T-helper 2 cell treated with Interferon-gamma antibody and Interleukin-4, amounts not matched to agents 5 μg/mL and 100 μg/mL, for 36 hours (primary cell): Measurements from ENCODE around the gene ASAP2.

Experiments used
- DNase-seq: peaks from one replicate; pipeline ENCODE4 v3.0.0; 2021; ENCODE audit warnings: low spot score
- H3K27ac Mint-ChIP-seq: one replicate; pipeline ENCODE4 v1.8.0; 2021; ENCODE audit warnings: mild to moderate bottlenecking, mixed read lengths
- H3K27me3 Mint-ChIP-seq: one replicate; pipeline ENCODE4 v1.8.0; 2021; ENCODE audit warnings: low read depth, mixed read lengths
- H3K36me3 Mint-ChIP-seq: one replicate; pipeline ENCODE4 v1.8.0; 2021; ENCODE audit warnings: low read depth, mixed read lengths
- H3K4me1 Mint-ChIP-seq: one replicate; pipeline ENCODE4 v1.8.0; 2021; ENCODE audit warnings: low read depth, mixed read lengths
- H3K4me3 Mint-ChIP-seq: one replicate; pipeline ENCODE4 v1.8.0; 2022; ENCODE audit warnings: mild to moderate bottlenecking, moderate library complexity, mixed read lengths
- H3K9me3 Mint-ChIP-seq: one replicate; pipeline ENCODE4 v1.8.0; 2021; ENCODE audit warnings: mixed read lengths

ASAP2 gene

DNA sequence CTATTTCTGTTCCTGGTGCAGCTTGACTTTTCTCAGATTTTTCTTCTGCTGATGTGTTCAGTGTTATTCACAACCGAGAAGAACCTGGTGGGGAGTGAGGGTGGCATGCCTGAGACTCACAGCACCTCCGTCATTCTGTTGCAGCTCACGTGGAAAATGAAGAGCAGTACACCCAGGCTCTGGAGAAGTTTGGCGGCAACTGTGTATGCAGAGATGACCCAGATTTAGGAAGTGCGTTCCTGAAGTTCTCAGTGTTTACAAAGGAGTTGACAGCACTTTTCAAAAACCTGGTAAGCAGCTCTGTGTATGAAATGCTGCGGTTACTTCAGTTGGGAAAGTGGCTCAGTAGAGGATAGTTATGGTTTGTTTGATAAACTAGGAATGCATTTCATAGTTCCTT, 90.5 kb downstream of the ASAP2 start:
- DNase-seq, result no peak
- Mint-ChIP-seq H3K27me3 (no peaks in the 10 kb centered on the region), H3K36me3 (no peaks in the 10 kb centered on the region), H3K9me3 (no peaks in the 10 kb centered on the region), H3K4me3 (no peak overlapping the region), H3K4me1 (no peaks in the 10 kb centered on the region), H3K27ac (no peak overlapping the region)

DNA sequence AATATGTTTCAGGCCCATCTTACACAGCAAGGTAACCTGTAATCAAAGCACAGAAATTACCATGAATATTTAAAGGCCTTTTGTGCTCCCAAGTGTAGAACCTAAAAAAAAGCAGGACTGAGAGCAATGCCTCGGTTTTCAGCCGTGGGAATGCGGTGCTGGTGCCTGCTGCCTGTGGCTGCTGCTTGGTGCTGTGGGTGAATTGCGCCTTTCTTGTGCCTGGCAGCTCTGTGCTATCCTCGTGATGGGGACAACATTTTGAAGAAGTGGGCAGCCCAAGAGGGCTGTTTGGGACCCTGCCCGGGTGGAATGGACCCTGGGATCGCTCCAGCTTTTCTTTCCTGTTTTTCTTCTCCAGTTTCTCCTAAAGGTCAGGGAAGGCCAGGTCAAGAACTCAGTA, 91.2 kb downstream of the ASAP2 start:
- no peak for DNase-seq
- H3K4me3 Mint-ChIP-seq, result no peak overlapping the region
- no peaks in the 10 kb centered on the region for H3K36me3 Mint-ChIP-seq
- H3K9me3 Mint-ChIP-seq, result no peaks in the 10 kb centered on the region
- H3K27me3 Mint-ChIP-seq, result no peaks in the 10 kb centered on the region
- no peaks in the 10 kb centered on the region for H3K4me1 Mint-ChIP-seq
- H3K27ac Mint-ChIP-seq, result no peak overlapping the region

DNA sequence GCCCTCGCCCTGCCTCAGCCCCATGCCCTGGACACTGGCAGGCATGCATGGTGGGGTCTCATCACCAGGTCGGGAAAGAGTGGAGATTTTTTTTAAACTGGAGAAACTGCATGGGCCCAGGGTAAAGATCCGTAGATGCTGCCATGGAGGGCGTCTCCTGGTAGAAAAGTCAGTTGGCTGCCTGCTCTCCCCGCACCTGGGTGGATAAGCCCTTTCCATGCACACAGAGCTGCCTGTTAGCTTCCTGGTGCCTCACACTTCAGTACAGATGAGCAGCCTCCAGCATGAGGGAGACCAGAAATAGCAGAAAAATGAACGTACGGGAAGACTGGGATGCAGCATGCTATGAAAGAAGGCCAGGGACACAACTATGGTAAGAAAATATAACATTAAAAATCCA, 92.0 kb downstream of the ASAP2 start:
- no peak for DNase-seq
- Mint-ChIP-seq H3K4me3 (no peak overlapping the region), H3K4me1 (no peaks in the 10 kb centered on the region), H3K27me3 (no peaks in the 10 kb centered on the region), H3K27ac (no peak overlapping the region), H3K9me3 (no peaks in the 10 kb centered on the region), H3K36me3 (no peaks in the 10 kb centered on the region)

DNA sequence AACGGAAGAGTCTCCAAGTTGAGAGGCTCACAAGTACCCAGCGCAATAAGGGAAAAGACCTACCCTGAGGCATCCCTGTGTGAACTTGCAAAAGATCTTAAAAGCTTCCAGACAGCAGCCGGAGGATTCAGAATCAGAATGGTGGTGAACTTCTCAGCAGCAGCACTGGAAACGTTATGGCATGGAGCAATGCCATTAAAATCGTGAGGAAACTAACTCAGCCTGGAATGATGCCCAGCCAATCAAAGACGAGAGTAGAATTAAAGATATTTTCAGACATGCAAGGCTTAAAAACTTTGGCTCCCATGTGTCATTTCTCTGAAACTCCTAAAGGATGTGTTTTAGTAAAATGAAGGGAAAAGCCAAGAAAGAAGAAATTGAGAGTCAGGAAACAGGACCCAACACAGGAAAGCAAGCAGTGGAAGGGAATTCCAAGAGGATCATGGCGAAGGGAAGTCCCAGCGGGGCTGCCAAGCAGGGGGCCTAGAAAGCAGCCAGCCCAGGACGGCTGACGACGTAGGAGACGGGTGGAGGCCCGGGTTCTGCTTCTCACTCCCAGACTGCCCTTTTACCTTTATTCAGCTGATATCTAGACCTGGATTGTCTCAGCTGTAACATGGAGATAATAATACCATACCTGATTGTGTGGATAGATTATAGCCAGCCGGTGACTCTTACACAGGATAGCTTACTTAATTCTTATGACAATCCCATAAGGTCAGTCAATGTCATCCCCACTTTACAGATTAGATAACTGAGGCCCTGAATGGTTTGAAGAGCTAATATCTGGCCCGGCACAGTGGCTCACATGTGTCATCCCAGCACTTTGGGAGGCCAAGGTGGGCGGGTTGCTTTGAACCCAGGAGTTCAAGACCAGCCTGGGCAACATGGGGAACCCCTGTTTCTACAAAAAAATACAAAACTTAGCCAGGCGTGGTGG, 92.8 kb downstream of the ASAP2 start:
- no peak overlapping the region for H3K4me3 Mint-ChIP-seq
- no peaks in the 10 kb centered on the region for H3K9me3 Mint-ChIP-seq
- no peaks in the 10 kb centered on the region for H3K4me1 Mint-ChIP-seq
- H3K36me3 Mint-ChIP-seq, result no peaks in the 10 kb centered on the region
- DNase-seq, result no peak
- no peaks in the 10 kb centered on the region for H3K27me3 Mint-ChIP-seq
- no peak overlapping the region for H3K27ac Mint-ChIP-seq

DNA sequence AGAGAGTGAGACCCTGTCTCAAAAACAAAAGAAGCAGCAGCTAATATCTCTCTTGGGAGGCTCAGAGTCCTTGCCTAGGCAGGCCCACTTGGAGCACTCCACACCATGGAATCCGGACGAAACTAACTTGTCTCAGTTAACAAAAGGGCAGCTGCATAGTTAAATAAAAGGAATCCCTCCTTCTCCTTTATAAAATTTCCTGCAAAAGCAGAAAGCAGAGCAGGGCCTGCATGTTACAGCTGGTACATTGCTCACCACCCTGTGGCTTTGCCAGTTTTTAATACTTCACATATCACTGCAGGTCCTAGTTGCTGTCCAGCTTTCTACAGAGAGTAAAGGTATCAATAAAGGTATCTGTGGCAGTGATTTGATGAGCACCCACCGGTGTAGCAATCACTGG, 93.6 kb downstream of the ASAP2 start:
- Mint-ChIP-seq H3K4me3 (no peak overlapping the region), H3K4me1 (no peaks in the 10 kb centered on the region), H3K36me3 (no peaks in the 10 kb centered on the region), H3K27ac (no peak overlapping the region), H3K27me3 (no peaks in the 10 kb centered on the region), H3K9me3 (no peaks in the 10 kb centered on the region)
- DNase-seq, result no peak

DNA sequence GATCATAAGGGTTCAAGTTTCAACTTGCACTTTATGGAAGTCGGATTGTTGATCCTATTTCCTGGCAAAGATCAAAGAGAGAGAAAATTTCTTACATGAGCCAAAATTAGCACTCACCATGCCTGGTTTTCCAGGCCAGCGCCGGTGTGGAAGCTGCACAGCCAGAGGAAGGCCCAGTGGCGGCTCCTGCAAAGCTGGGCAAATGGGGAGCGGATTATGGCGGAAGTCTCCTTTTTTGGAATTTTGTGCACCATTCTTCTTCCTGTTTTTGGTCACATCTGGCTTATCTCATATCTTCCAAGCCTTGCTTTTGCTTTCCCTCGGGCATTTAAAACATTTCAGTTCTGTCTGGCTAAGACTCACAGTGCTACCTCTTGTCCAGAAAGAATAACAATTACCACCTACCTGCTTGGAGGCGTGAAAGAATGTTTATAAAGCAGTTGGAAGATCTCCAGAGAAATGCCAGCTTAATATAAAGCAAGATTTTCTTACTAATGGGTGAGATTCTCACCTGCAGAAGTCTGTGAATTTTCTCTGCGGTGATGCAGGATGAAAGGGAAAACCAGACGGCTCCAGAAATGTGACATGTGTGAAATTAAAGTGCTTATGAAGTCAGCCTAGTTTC, 94.3 kb downstream of the ASAP2 start:
- Mint-ChIP-seq H3K4me3 (no peak overlapping the region), H3K27me3 (no peaks in the 10 kb centered on the region), H3K27ac (no peak overlapping the region), H3K4me1 (no peaks in the 10 kb centered on the region), H3K36me3 (no peaks in the 10 kb centered on the region), H3K9me3 (no peaks in the 10 kb centered on the region)
- DNase-seq, result no peak

DNA sequence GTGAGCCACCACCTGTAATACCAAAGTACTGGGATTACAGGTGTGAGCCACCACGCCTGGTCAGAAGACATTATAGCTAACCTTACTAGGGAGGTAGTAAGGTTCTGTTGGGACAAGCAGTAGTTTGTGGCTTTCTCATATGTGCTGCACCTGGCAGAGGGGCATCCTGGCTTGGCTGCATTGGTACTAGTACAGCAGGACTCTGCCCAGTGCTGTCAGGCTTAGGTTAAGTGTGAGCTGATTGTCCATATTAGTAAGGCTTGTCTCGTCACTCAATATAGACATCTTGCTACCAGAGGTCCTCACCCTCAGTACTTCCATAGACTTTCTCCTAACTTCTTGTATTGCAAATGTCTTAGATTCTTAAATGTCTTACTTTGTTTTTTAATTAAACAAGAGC, 96.1 kb downstream of the ASAP2 start:
- Mint-ChIP-seq H3K36me3 (no peaks in the 10 kb centered on the region), H3K4me1 (no peaks in the 10 kb centered on the region), H3K4me3 (no peak overlapping the region), H3K9me3 (no peaks in the 10 kb centered on the region), H3K27ac (no peak overlapping the region), H3K27me3 (no peaks in the 10 kb centered on the region)
- DNase-seq, result no peak

DNA sequence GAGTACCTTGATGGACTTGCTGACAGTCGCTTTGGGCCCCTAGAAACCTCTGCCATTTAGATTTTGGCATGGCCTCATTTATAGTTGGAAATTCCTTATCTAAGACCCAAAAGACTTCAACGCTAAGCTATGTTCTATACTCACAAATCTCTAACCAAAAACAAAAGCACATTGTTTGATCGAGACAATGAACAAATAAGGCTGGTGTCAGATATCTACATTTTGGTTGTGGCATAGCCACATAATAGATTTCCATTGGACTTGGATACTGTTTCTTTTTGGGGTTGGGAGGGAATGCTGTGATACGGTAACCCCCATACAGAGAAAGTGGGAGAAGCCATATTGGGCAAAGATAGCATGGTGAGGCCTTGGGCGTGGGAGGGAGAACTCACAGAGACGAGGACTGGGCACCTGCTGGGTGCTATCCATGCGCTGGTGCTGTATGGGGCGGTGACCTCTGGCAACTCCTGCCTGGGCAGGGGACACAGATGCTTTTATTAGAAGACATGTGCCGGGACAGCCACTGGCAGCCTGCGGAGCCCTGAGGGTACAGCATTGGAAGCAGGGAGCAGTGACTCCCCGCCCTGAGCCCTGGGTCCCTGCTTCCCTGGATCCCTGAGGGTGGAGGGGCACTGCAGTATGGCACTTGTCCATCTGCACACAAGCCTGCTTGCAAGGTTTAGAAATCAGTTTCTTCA, 97.1 kb downstream of the ASAP2 start:
- no peaks in the 10 kb centered on the region for H3K9me3 Mint-ChIP-seq
- no peaks in the 10 kb centered on the region for H3K36me3 Mint-ChIP-seq
- no peak for DNase-seq
- H3K27me3 Mint-ChIP-seq, result no peaks in the 10 kb centered on the region
- no peak overlapping the region for H3K4me3 Mint-ChIP-seq
- no peaks in the 10 kb centered on the region for H3K4me1 Mint-ChIP-seq
- H3K27ac Mint-ChIP-seq, result no peak overlapping the region

DNA sequence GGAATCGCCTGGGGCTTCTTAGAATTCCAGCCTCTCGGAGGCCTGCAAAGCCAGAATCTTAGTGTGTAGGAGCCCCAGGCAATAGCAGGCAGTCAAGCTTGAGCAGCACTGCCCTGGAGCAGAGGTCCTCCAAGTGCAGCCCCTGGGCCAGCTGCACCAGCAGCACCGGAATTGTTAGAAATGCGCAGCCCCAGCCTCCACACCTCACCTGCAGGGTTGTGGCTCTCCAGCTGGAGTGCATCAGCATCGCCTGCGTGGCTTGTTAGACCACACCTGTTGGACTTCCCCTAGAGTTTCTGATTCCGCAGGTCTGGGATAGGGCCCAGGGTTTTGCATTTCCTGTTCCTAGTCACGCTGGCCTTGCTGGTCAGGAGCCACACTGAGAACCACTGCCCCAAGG, 100.3 kb downstream of the ASAP2 start:
- no peak overlapping the region for H3K27ac Mint-ChIP-seq
- no peak overlapping the region for H3K4me3 Mint-ChIP-seq
- peaks cover 2% of the 10 kb centered on the region for H3K4me1 Mint-ChIP-seq

DNA sequence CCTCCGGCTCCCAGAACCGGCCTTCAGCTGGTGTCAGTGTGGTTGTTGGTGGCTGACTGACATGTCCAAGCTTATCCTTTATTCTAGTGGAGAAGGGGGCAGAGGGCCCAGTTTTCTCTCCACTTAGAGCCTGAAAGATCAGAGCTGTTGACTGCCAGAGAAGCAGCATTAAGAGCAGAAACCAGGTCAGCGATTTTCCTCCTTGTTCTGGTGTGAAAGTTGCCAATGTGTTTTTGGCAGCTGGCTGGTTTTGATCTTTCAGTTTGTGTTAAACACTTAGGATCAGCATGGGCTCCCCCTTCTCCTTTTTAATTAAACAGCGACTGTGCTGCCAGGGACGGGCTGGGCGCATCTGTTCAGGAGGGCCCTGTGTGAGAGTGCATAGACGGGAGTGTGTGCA, 100.9 kb downstream of the ASAP2 start:
- Mint-ChIP-seq H3K4me1 (peaks cover 2% of the 10 kb centered on the region), H3K36me3 (no peaks in the 10 kb centered on the region), H3K9me3 (no peaks in the 10 kb centered on the region), H3K27me3 (no peaks in the 10 kb centered on the region), H3K4me3 (no peak overlapping the region), H3K27ac (no peak overlapping the region)
- no peak for DNase-seq

More for the DNA sequence above, 100.3 kb downstream of the ASAP2 start:
- Mint-ChIP-seq H3K9me3 (no peaks in the 10 kb centered on the region), H3K27me3 (no peaks in the 10 kb centered on the region), H3K36me3 (no peaks in the 10 kb centered on the region)
- no peak for DNase-seq

DNA sequence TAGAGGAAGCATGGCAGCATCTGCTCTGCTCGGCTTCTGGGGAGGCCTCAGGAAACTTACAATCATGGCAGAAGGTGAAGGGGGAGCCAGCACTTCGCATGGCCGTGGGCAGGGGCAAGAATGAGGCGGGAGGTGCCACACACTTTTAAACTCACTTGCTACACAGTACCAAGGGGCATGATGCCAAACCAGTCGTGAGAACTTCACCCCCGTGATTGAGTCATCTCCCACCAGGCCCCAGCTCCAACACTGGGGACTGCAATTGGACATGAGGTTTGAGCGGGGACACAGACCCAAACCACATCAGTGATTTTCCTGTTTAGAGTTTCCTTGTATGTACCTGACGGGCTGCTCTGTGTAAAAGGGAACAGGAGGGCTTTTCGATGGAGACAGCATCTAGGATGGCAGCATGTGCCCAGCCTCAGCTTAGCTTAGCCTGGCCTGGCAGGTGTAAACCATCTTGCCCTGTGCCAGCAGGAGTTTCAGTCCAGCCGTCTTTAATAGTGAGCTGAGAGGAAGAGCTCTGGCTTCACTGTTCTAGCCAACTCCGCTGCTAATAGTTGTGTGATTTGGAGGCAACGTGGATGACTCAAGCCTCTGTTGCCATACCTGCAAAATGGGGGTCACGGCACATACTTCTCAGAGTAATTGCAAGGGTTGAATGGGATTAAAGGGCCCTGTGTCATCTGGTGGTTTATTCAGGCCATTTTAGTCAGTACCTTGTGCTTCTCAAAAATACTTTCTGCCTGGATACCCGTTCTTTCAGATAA, 101.8 kb downstream of the ASAP2 start:
- no peak overlapping the region for H3K27ac Mint-ChIP-seq
- no peaks in the 10 kb centered on the region for H3K36me3 Mint-ChIP-seq
- no peaks in the 10 kb centered on the region for H3K9me3 Mint-ChIP-seq
- no peak for DNase-seq
- H3K4me1 Mint-ChIP-seq, result peaks cover 2% of the 10 kb centered on the region
- H3K4me3 Mint-ChIP-seq, result no peak overlapping the region
- no peaks in the 10 kb centered on the region for H3K27me3 Mint-ChIP-seq

DNA sequence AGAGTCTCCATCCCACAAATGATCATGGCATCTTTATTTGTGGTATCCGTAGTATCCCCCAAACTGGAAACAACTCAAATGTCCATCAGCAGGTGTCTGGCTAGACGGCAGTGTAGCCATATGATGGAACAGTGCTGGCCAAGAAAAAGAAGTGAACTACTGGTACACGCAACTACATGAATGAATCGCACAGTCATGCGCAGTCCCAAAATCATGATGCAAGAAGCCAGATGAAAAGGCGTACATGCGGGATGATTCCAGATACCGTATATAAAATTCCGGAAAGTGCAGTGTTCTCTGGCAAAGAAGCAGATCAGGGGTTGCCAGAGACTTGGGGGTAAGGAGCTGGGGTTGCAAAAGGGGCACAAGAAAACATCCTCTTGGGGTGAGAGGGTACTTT, 102.5 kb downstream of the ASAP2 start:
- Mint-ChIP-seq H3K36me3 (no peaks in the 10 kb centered on the region), H3K4me3 (no peak overlapping the region), H3K4me1 (peaks cover 2% of the 10 kb centered on the region), H3K27ac (no peak overlapping the region), H3K9me3 (no peaks in the 10 kb centered on the region), H3K27me3 (no peaks in the 10 kb centered on the region)
- no peak for DNase-seq

DNA sequence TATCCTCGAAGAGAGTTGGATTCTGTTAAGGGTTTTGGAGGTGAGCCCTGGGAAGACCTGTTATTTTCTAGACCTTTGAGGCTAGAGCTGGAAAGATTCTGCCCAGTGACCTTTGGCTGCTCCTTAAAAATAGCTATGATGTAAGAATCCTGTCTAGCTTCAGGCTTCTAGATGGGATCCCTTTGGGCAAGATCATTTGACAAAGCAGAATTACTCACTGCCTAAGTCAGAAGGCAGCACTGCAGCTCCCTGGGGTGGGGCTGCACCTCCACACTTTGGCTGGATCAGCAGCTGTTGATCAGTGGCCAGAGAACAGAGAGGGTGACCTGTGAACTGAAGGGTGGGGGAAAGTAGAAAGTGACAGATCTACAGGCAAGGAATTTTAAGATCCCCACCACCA, 103.8 kb downstream of the ASAP2 start:
- Mint-ChIP-seq H3K4me3 (no peak overlapping the region), H3K9me3 (no peaks in the 10 kb centered on the region), H3K4me1 (peaks cover 2% of the 10 kb centered on the region), H3K36me3 (no peaks in the 10 kb centered on the region), H3K27ac (no peak overlapping the region), H3K27me3 (no peaks in the 10 kb centered on the region)
- DNase-seq, result no peak

DNA sequence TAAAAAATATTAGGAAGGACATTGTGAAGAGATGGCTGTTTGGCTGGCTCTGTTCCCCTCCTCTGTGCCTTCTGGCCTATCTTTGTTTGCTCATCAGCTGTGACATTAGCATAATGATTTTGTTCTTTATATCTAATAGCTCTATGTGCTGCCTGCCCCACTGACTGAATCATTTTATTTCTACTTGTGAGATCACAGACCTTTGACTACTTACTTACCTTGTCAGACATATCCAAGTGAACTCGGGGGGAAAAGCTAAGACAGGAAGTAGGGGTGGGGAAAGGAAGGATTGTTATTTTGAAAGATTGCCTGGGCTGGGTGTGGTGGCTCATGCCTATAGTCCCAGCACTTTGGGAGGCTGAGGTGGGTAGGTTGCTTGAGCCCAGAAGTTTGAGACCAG, 104.2 kb downstream of the ASAP2 start:
- Mint-ChIP-seq H3K27ac (no peak overlapping the region), H3K36me3 (no peaks in the 10 kb centered on the region), H3K9me3 (no peaks in the 10 kb centered on the region), H3K4me1 (peaks cover 2% of the 10 kb centered on the region), H3K27me3 (no peaks in the 10 kb centered on the region), H3K4me3 (no peak overlapping the region)
- no peak for DNase-seq
